HG02870 (cell line): ENCODE results near the gene ZBED6.
"Not testable (repeated sequence)": the region's sequence is repeated elsewhere in the genome, so short reads cannot be mapped to it uniquely, and the experiment has no call there.

Experiments used
- ATAC-seq: cut with Tn5 transposase; IDR thresholded peaks from one replicate; pipeline ENCODE4 v1.9.1; 2021; ENCODE audit warnings: mild to moderate bottlenecking, moderate library complexity; ENCODE audit not compliant: unreplicated experiment

The ZBED6 gene, protein sequence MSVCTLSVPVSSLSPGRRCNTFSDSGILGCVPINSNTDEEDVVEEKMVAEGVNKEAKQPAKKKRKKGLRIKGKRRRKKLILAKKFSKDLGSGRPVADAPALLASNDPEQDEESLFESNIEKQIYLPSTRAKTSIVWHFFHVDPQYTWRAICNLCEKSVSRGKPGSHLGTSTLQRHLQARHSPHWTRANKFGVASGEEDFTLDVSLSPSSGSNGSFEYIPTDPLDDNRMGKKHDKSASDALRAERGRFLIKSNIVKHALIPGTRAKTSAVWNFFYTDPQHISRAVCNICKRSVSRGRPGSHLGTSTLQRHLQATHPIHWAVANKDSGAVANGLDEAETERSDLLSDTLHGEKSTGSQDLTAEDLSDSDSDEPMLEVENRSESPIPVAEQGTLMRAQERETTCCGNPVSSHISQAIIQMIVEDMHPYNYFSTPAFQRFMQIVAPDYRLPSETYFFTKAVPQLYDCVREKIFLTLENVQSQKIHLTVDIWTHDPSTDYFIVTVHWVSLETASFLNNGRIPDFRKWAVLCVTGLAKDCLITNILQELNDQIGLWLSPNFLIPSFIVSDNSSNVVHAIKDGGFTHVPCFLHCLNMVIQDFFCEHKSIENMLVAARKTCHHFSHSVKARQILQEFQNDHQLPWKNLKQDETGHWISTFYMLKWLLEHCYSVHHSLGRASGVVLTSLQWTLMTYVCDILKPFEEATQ (N-terminal part only)

DNA sequence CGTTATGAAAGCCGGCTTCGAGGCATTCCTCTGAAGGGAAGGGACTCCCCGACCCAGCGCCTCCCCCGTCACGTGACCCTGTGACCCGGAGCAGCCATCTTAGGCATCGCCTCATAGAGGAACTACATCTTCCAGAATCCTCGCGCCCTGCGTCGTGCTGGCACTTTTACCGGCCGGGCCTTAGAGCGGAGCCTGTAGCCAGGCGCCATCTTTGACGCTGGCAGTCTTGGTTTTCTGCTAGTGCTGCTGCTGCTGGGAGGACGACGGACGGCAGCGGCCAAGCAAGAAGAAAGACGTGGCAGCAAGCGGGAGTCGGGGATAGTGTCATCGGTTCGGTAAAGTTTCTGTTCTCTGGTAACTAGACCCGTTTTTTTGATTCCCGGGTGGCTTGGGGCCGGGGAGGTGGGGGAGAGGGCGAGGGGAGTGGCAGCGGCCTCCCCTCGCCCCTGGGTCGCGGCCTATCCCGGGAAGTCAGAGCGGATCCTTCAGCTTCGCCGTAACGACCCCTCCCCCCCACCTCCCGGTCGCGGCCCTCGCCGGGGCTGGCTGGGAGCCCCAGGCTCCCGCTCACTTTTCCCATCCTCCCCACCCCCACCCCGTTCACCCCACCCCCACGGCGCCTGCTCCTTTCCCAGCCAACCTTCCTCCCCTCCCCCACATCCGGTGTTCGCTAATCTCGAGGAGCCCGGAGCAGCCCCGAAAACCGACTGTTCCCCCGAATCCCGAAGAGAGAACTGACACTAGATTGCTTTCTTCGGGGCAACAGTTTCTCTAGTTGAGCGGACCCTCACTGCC, at the start of gene ZBED6, which contains the start of gene ZC3H11A:
TSS of gene ZBED6 (plus strand) at position 183 of the 795 bp plus-strand sequence. CDS start 1,900 bp downstream, outside the sequence.
TSS of gene ZC3H11A (plus strand) at position 183 of the 795 bp plus-strand sequence. CDS start 21,448 bp downstream, outside the sequence.
- peak; percentile 96 for ATAC-seq

DNA sequence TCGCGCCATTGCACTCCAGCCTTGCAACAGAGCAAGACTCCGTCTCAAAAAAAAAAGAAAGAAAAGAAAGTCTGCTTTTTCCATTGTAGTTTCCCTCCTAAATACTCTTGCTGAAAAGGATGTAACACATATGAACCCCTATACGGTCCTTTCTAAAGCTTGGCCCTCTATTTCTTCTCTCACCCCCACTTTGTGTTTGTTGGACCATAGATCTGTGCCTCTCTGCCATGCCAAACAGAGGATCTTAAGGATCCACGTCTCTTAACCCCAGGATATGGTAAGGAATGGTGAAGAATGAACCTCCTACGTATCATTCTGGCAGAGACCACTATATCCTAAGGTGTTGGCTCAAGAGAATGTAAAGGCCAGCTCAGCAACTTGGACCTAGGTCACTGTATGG, 49.1 kb upstream of the ZBED6 start:
- ATAC-seq = no peak

- ATAC-seq = no peak
Observed at GRCh38 chr1:203751051-203751450, 44.4 kb upstream of the ZBED6 start.

DNA sequence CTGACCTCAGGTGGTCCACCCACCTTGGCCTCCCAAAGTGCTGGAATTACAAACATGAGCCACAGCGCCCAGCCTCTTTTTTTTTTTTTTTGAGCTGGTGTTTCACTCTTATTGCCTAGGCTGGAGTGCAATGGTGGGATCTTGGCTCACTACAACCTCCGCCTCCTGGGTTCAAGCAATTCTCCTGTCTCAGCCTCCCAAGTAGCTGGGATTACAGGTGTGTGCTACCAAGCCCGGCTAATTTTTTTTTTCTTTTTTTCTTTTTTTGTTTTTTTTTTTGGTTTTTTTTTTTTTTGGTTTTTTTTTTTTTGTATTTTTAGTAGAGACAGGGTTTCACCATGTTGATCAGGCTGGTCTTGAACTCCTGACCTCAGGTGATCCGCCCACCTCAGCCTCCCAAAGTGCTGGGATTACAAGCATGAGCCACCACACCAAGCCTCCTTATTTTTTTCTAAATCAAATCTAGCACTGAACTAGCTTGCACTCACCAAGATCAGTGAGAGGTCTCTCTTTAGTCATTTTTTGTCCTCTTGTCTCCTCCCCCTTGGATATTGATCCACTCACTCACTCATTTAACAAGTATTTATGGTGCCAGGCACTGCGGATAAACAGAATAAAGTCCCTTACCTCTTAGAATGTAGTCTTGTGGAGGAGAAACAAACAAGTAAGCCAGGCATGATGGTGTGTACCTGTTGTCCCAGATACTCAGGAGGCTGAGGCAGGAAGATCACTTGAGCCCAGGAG, 43.6 kb upstream of the ZBED6 start:
- not testable (repeated sequence) for ATAC-seq

DNA sequence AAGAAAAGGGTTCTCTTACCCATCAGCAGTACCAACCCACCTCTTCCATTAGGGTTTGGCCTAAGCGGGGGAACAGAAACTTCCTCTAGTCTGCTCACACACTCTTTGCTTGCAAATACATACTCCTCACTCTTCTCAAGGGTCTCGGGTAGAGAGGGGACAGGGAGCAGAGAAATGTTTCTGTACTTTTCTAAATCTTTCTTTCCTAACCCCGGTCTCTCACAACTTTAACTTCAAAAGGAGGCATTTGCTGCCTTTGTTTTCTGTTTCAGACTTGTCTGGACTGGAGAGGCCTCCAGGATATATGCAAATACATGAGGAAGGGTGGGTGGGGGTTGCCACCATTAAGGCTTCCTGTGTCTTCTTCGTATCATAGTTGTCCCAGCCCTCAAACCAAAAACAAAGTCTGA, 41.0 kb upstream of the ZBED6 start:
- ATAC-seq = peak; percentile 76

DNA sequence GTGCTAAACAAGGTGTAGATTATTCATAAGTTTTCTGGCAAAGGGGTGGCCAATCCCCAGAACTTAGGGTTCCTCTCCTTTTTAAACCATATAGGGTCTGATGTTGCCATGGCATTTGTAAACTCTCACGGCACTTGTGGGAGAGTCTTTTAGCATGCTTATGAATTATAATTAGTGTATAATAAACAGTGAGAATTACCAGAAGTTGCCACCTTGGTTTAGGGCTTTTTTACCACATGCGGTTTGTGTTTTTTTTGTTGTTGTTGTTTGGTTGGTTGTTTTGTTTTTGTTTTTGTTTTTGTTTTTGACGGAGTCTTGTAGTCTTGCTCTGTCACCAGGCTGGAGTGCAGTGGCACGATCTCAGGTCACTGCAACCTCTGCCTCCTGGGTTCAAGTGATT, 39.4 kb upstream of the ZBED6 start:
- ATAC-seq = no peak

- not testable (repeated sequence) for ATAC-seq
Observed at GRCh38 chr1:203758749-203759148, 36.7 kb upstream of the ZBED6 start.

GRCh38 chr1:203760506-203760905, 34.9 kb upstream of the ZBED6 start:
- ATAC-seq = no peak

GRCh38 chr1:203761958-203762357, 33.5 kb upstream of the ZBED6 start:
- not testable (repeated sequence) for ATAC-seq

DNA sequence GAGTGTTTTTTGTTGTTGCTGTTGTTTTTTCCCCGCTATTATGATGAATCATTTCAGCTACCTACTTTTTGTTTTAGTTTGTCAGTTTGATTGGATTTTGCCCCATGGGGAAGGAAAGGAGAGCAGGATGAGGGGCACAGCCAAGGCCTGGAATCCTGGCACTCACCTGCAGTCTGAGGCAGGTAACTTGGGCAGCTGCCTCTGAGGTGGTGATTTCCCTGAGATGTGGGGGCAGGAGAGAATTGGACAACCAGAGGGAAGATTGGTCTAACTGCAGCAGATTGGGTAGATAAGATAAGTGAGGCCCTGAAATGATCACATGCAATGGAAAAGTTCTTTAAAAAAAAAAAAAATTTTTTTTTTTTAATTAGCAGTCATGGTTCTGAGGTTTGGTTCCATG, 31.9 kb upstream of the ZBED6 start:
- ATAC-seq = no peak

DNA sequence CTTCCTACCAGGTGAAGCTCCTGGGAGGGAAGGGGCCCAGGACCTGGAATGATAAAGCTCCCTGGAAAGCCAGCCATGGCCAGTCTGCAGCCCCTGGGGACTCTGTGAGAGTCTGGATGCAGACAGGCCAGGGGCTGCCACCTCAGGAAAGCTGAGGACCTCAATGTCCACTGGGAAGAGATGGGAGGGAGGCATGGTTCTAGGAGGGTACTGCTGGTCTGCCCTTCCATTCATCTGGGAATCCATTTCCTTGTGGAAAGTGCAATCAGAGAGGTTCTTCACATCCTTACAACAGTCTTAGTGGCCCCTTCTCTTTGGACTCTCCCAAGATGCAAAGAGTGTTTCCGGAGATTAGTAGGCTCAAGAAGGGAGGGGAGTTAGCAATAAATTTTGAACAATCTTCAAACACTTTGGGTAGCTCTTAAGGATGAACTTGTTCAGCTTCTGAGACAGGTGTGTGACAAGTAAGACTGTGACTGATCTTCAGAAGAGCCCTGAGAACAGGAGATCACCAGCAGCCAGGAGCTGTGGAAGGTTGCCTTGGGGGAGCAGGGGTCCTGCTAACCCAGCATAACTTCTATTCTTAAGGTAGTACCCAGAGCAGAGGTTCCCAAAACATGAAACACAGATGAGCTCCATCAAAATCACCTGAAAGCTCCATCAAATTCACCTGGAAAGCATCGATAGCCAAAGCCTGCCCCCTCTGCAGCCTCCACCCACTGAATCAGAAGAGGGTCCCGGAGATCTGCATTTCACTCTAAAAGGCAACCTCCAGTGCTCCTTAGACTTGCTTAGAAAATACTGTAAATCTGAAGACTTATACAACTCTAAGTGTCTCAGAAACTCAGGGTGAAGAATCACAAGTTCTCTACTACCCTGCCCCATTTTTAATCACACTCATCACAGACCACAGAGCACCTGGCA, 31.1 kb upstream of the ZBED6 start:
- ATAC-seq = no peak

DNA sequence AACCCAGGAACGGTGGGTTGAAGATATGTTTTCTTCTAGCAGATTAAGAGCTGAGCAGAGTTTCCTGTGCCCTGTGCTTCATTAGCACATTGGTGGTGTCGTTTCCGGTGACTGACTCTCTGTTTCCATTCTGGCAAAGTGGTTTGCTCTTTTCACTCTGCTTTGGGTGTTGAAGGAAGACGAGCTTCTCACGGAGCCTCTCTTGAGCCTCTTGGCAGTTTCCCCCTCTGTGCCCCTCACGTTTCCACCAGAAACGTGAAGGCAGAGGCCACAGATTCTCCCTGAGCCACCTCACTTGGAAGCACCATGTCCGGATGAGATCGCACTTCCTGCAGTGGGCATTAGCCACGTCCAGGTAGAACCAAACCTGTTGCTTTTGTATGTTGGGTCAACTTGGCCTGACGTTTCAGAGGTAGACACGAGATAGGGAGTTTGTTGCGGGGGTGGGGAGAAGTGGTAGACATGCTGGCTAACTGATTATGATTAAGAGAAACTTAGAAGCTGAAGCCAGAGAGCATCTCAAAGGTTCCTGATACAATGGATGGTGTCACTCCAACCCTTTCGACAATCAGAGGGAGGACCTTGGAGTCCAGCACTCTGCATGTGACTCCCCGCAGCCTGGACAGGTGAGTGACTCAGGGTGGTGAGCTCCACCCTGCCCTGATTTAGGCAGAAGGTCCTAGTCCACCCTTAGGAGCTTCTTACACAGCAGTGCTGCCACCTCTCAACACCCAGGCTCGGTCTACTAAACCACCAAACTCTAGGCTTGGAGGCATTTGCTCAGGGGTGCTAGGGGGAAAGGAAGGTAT, 30.2 kb upstream of the ZBED6 start, which contains the start of gene LAX1:
TSS of gene LAX1 (plus strand) at position 155 of the 809 bp plus-strand sequence. CDS start at position 538, 383 bp downstream.
- peak; percentile 91 for ATAC-seq

- no peak for ATAC-seq
Observed at GRCh38 chr1:203768256-203768655, 27.2 kb upstream of the ZBED6 start.

DNA sequence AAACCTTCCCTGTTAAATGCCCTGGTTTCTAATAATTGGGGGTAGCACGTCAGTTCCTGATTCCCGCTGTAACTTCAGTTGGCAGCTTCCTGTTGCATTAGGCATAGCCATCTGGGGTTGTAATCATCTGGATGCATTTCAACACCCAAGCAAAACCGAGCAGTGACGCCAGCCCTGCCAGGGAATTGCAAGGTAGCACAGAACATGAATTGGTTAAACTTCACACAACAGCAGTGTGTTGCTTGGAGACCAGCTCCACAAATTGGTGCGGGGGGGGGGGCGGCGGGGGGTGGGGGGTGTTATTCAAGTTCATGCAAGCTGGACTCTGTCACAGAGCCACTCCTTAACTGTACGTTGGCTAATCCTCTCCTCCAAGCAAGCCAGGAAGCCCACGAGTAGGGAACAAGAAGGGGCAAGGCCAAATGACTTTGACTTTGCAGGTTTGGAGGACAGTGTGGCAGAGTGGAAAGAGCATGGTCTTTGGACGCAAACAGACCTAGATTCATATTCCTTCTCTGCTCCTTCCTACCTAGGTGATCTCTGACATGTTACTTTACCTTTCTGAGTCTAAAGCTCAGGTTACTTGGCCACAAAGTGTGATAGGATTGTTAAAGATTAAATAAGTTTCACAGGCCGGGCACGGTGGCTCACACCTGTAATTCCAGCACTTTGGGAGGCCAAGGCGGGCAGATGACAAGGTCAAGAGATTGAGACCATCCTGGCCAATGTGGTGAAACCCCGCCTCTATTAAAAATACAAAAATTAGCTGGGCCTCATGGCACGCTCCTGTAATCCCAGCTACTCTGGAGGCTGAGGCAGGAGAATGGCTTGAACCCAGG, 25.7 kb upstream of the ZBED6 start:
- no peak for ATAC-seq

DNA sequence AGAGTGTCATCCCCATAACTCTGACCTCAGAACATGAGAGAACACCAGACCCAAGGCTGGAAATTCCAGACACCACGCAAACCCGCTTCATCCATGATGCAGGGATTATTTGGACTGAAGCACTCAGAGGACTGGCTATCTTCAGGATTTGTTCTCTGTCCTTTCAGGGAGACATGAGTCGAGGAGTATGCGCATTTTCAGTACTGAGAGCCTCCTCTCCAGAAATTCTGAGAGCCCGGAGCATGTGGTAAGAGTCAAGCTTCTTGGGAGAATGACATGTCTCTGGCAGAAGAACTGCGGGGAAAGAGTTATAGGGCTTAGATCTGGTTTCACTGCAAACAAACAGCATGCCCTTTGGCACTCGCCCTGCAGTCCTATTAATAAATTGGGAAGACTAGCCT, 23.5 kb upstream of the ZBED6 start:
- ATAC-seq = no peak

DNA sequence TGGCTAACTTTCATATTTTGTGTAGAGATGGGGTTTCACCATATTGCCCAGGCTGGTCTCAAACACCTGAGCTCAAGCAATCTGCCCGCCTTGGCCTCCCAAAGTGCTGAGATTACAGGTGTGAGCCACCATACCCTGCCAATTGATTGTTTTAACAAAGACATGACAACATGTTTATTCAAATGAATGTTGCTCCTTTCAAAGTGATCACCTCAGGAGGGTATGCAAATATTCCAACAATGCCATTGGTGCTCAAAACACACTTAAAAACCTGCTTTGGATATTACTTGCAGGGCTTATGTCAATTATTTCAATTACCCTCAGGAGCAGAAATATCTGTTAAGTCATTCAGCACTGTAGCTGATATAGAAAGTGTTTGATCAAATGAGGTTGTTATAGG, 22.6 kb upstream of the ZBED6 start:
- ATAC-seq = no peak

DNA sequence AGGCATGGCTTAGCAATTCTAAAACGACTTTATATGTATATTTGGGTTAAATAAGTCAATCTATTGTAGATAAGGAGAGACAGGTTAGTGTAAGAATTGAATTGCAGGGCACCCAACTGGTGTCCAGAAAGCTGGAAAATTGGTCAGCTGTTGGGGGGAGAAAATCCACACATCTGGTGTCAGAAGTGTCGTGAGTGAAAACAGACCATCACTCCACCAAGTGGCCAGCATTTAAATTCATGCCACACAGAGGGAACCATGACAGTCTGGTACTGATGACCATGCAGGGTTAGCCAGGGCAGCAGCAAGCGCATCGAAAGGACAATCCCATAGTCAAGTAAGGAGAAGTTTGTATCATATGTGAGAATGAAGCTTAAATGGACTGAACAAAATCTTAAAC, 18.8 kb upstream of the ZBED6 start:
- no peak for ATAC-seq

- no peak for ATAC-seq
Observed at GRCh38 chr1:203777596-203777995, 17.8 kb upstream of the ZBED6 start.
